K562 (cell line): ENCODE measurements around the gene PPP6R1. TPM values are rescaled to one million over a fixed set of nuclear protein-coding genes. Genes with fewer than 3 reads are reported as not detected.

Experiments
- AFF4 ChIP-seq: sonication (generic); formaldehyde crosslinking; IDR thresholded peaks from 2 replicates; pipeline ENCODE4 v1.8.0; 2023; ENCODE audit warnings: mild to moderate bottlenecking, missing genetic modification reagents
- BRD4 ChIP-seq: fragments of 200-600 bp; sonication (generic); IDR thresholded peaks from 2 replicates; pipeline ENCODE4 v1.6.1; 2017; ENCODE audit warnings: inconsistent platforms
- CREB1 ChIP-seq, 2 experiments: sonication (generic) in 1 of 2; formaldehyde crosslinking in 1 of 2; IDR thresholded peaks; 2 replicates each; pipeline versions ENCODE4 v1.6.1 to v1.8.0; 2012 to 2022; ENCODE audit warnings: inconsistent platforms in 1 of 2, mild to moderate bottlenecking in 1 of 2, missing genetic modification reagents in 1 of 2, moderate library complexity in 1 of 2
- NFIX ChIP-seq: fragments of 250-450 bp; sonication (Bioruptor Pico); IDR thresholded peaks from 2 replicates; pipeline ENCODE4 v1.4.0; 2020; ENCODE audit warnings: low read depth, mild to moderate bottlenecking, moderate library complexity
- PHF21A ChIP-seq: fragments of 450-650 bp; IDR thresholded peaks from 2 replicates; pipeline ENCODE4 v1.6.1; 2017; ENCODE audit warnings: low read depth, borderline replicate concordance
- POLR2A ChIP-seq: fragments of 450-650 bp; conservative IDR thresholded peaks from 2 replicates; pipeline ENCODE4 v1.6.1; 2016
- RCOR1 ChIP-seq, 2 experiments: IDR thresholded peaks; 2 replicates each; pipeline ENCODE4 v1.6.1; 2012; ENCODE audit warnings: low read depth in 2 of 2, low read length in 2 of 2, borderline replicate concordance in 1 of 2, improper control_type of control experiment in 1 of 2
- XRCC3 ChIP-seq: fragments of 450-650 bp; IDR thresholded peaks from 2 replicates; pipeline ENCODE4 v1.6.1; 2017; ENCODE audit warnings: mild to moderate bottlenecking, moderate library complexity
- ZBTB26 ChIP-seq: fragments of 450-650 bp; formaldehyde crosslinking; IDR thresholded peaks from 2 replicates; pipeline ENCODE4 v1.4.0; 2022; ENCODE audit warnings: missing genetic modification characterization
- ZFP1 ChIP-seq: fragments of 450-650 bp; formaldehyde crosslinking; IDR thresholded peaks from 2 replicates; pipeline ENCODE4 v1.4.0; 2020; ENCODE audit warnings: mild to moderate bottlenecking, mixed read lengths
- ZNF431 ChIP-seq: sonication (generic); formaldehyde crosslinking; IDR thresholded peaks from 2 replicates; pipeline ENCODE4 v1.8.0; 2022; ENCODE audit warnings: mild to moderate bottlenecking, missing genetic modification reagents
- ZNF507 ChIP-seq: conservative IDR thresholded peaks from 2 replicates; pipeline ENCODE4 v1.6.1; 2017; ENCODE audit warnings: missing genetic modification characterization, missing compliant biosample characterization
- ZNF584 ChIP-seq: fragments of 200-800 bp; sonication (Bioruptor generic); IDR thresholded peaks from 2 replicates; pipeline ENCODE4 v1.6.1; 2016; ENCODE audit warnings: low read depth, mild to moderate bottlenecking, missing genetic modification characterization, missing compliant biosample characterization
- ZNF592 ChIP-seq: fragments of 450-650 bp; IDR thresholded peaks from 2 replicates; pipeline ENCODE4 v1.6.1; 2017; ENCODE audit warnings: antibody characterized with exemption, mild to moderate bottlenecking
- ZNF644 ChIP-seq: fragments of 200-800 bp; sonication (Bioruptor generic); IDR thresholded peaks from 2 replicates; pipeline ENCODE4 v1.6.1; 2016; ENCODE audit warnings: low read depth, missing genetic modification characterization, missing compliant biosample characterization
- polyA plus RNA-seq, 8 experiments: library from polyadenylated mRNA; depleted of rRNA in 4 of 8; stranded (reverse) in 5 of 8; unstranded in 3 of 8; fragments of >200 nt; fragmentation: Nextera tagmentation in 2 of 8; fragmentation: Illumina TruSeq in 1 of 8; extraction: Ambion mirVana in 2 of 8; extraction: Trizol in 1 of 8; gene quantifications; 2 replicates each; pipeline versions ENCODE4 v1.2.1 to v1.2.3, GENCODE V29; 2011 to 2014; ENCODE audit warnings: inconsistent platforms in 1 of 8, missing spikeins in 1 of 8
- total RNA-seq, 7 experiments: library from RNA; depleted of rRNA in 6 of 7; stranded (reverse); fragments of >200 nt in 6 of 7; fragmentation: Illumina TruSeq in 2 of 7; extraction: Trizol in 2 of 7; gene quantifications; 2 replicates each; pipeline versions ENCODE4 v1.2.1 to v1.2.3, GENCODE V29; 2011 to 2021; ENCODE audit warnings: low replicate concordance in 1 of 7

PPP6R1 gene
- total and polyA plus RNA-seq, 9 of the 15 experiments (the other 6 are each of a cell fraction or from before 2014, with no cell fraction given), result 0.48 to 135 (median 37.2) TPM

- TF ChIP-seq ZNF592, result peak; percentile 75; the same call in 1 of the 2 replicates
- peak; percentile 88 for TF ChIP-seq ZNF584 (CRISPR knock-in tag)
- no peak; the same call in 1 of the 2 replicates for TF ChIP-seq CREB1 (IDR thresholded peaks at IDR 0.05)
- no peak for TF ChIP-seq CREB1 (CRISPR knock-in tag; IDR thresholded peaks at IDR 0.05)
- TF ChIP-seq XRCC3, result no peak
- TF ChIP-seq PHF21A, result no peak
- TF ChIP-seq POLR2A, result no peak
- peak; percentile 95 for TF ChIP-seq ZBTB26 (CRISPR knock-in tag)
- TF ChIP-seq ZFP1 (CRISPR knock-in tag), result no peak
- TF ChIP-seq ZNF431, result no peak
- peak; percentile 60; the same call in 1 of the 2 replicates for TF ChIP-seq BRD4
- no peak for TF ChIP-seq ZNF507 (tag)
- TF ChIP-seq RCOR1 (IDR thresholded peaks at IDR 0.05; ENCODE audit: borderline replicate concordance in 1 of 2, low read depth in 2 of 2, low read length in 2 of 2), result peak in 1 of 2 experiments; percentile 60; a peak in 1 of 4 replicates
- TF ChIP-seq AFF4 (CRISPR knock-in tag), result no peak
- TF ChIP-seq ZNF644 (tag), result peak; percentile 60; the same call in 1 of the 2 replicates
- no peak for TF ChIP-seq NFIX (CRISPR knock-in tag)
These were observed 11.5 kb upstream of the PPP6R1 start (continued) for GRCh38 chr19:55270172-55270942.
